ENCODE data around the gene DRC7. TPM values are rescaled to one million over a fixed set of nuclear protein-coding genes. Genes with fewer than 3 reads are reported as not detected.

DRC7 gene
- total RNA-seq, result not detected in 2 replicates

GRCh38 chr16:57694725-57695679 lies at the start of gene DRC7:
TSS of gene DRC7 (plus strand) at chr16:57694806. CDS start at chr16:57697950, 3,144 bp downstream.

GRCh38 chr16:57668263-57668571 lies 26.4 kb upstream of the DRC7 start, which contains the start of gene ADGRG3:
TSS of gene ADGRG3 (plus strand) at chr16:57668306. CDS start at chr16:57668348, 42 bp downstream.

DNA sequence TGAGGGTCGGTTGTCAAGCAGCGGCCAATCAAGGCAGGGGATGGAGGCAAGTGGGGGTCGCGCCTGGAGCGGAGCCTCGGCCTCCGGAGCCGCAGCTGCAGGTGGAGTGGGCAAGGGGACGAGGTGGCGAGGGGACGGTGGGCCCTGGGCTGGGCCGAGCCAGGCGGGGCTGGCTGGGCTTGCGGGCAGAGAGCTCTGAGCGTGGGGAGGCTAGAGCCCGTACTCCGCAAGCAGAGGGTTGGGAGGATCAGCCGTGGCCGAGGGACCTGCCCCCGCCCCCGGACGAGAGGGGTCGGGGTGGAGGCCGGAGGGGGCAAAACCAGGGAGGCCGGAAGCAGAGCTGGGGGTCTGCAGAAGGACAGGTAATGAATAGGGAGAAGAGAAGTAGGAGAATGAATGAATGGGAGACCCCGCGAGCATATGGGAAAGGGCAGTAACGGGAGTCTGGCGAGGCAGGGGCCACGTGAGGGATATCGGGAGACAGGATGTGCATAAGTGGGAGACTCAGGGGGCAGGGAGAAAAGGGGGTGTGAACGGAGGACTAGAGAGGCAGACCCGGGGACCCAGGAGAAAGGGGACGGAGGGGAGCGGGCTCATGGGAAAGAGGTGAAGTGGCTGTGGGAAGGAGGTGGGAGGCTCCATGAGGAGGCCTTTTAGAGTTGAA lies 41.3 kb downstream of the DRC7 start, which contains the start of gene KATNB1:
Gene KATNB1 (plus strand): TSS at position 16 of the 664 bp plus-strand sequence. CDS start 1,474 bp downstream, outside the sequence.

Other genes starting within 250 kb of the DRC7 start
- gene CIAPIN1, start 247.4 kb upstream of the DRC7 start, total RNA-seq, result 26.7 and 34.2 TPM in 2 replicates
- gene COQ9, start 247.3 kb upstream of the DRC7 start, total RNA-seq, result 31.8 and 35.8 TPM in 2 replicates
- 84.3 and 94.4 TPM in 2 replicates for gene POLR2C, start 232.1 kb upstream of the DRC7 start, total RNA-seq
- 41.7 and 51.4 TPM in 2 replicates for gene DOK4, start 208.3 kb upstream of the DRC7 start, total RNA-seq
- gene CCDC102A, start 158.2 kb upstream of the DRC7 start, total RNA-seq, result 21.7 and 24.0 TPM in 2 replicates
- gene ADGRG5, start 152.2 kb upstream of the DRC7 start, total RNA-seq, result not detected in 2 replicates
- 3.9 and 5.6 TPM in 2 replicates for gene ADGRG1, start 66.2 kb upstream of the DRC7 start, total RNA-seq
- not detected in 2 replicates for gene ADGRG3, start 26.5 kb upstream of the DRC7 start, total RNA-seq
- 16.2 and 19.5 TPM in 2 replicates for gene KATNB1, start 41.0 kb downstream of the DRC7 start, total RNA-seq
- gene KIFC3, start 107.7 kb downstream of the DRC7 start, total RNA-seq, result 23.3 and 44.1 TPM in 2 replicates